Ishikawa (cell line): ENCODE measurements around the gene ANKRD62.

ENCODE experiments used
- CEBPB ChIP-seq: IDR thresholded peaks from 2 replicates; pipeline ENCODE4 v1.6.1; 2012
- CREB1 ChIP-seq: IDR thresholded peaks from 2 replicates; pipeline ENCODE4 v1.6.1; 2012; ENCODE audit warnings: low read depth
- EGR1 ChIP-seq: IDR thresholded peaks from 2 replicates; pipeline ENCODE4 v1.6.1; 2012
- EP300 ChIP-seq: IDR thresholded peaks from 2 replicates; pipeline ENCODE4 v1.6.1; 2012; ENCODE audit warnings: borderline replicate concordance
- FOXM1 ChIP-seq: IDR thresholded peaks from 2 replicates; pipeline ENCODE4 v1.6.1; 2012; ENCODE audit warnings: low read depth, borderline replicate concordance
- NFIC ChIP-seq: IDR thresholded peaks from 2 replicates; pipeline ENCODE4 v1.6.1; 2012
- RAD21 ChIP-seq: IDR thresholded peaks from 2 replicates; pipeline ENCODE4 v1.6.1; 2012; ENCODE audit warnings: low read depth
- REST ChIP-seq: IDR thresholded peaks from 2 replicates; pipeline ENCODE4 v1.6.1; 2012; ENCODE audit warnings: low read depth, mild to moderate bottlenecking
- TAF1 ChIP-seq: IDR thresholded peaks from 2 replicates; pipeline ENCODE4 v1.6.1; 2012; ENCODE audit warnings: low read depth, mild to moderate bottlenecking
- TCF12 ChIP-seq: IDR thresholded peaks from 2 replicates; pipeline ENCODE4 v1.6.1; 2012; ENCODE audit warnings: low read depth
- TEAD4 ChIP-seq: IDR thresholded peaks from 2 replicates; pipeline ENCODE4 v1.6.1; 2012
- YY1 ChIP-seq: IDR thresholded peaks from 2 replicates; pipeline ENCODE4 v1.6.1; 2012; ENCODE audit warnings: low read depth
- ZBTB7A ChIP-seq: IDR thresholded peaks from 2 replicates; pipeline ENCODE4 v1.6.1; 2012; ENCODE audit warnings: low read depth
- TF ChIP-seq, protein P1 (sequence below): IDR thresholded peaks from 2 replicates; pipeline ENCODE4 v1.6.1; 2012
- TF ChIP-seq, protein P2 (sequence below): IDR thresholded peaks from 2 replicates; pipeline ENCODE4 v1.6.1; 2012

Gene ANKRD62

DNA sequence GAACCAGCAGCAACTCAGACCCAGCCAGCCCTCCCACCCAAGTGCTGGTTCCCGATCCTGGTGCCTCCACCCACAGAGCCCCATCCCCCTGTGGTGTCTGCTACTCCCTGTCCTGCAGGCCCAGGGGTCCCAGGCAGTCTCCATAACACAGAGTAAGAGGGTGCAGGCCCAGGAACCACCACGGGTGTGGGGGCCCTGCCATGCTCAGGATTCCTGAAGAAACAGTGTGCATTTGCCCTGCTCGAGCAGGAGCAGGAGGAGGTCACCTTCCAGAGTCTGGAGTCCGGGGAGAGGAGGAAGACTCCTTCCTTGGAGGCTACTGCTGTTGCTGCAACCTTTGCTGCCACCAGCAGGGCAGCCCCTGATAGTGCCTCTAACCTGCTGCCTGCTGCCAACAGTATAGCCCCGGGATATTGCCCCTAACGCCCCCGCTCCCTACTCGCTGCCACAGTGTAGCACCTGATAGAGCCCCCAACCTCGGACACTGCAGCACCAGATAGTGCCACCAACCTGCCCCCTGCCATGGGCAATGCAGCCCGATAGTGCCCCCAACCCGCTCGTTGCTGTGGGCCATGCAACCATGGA lies 46.8 kb upstream of the ANKRD62 start:
- TF ChIP-seq, protein P1, sequence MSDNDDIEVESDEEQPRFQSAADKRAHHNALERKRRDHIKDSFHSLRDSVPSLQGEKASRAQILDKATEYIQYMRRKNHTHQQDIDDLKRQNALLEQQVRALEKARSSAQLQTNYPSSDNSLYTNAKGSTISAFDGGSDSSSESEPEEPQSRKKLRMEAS = no peak
- TF ChIP-seq RAD21 = peak; percentile 35; the same call in 1 of the 2 replicates

DNA sequence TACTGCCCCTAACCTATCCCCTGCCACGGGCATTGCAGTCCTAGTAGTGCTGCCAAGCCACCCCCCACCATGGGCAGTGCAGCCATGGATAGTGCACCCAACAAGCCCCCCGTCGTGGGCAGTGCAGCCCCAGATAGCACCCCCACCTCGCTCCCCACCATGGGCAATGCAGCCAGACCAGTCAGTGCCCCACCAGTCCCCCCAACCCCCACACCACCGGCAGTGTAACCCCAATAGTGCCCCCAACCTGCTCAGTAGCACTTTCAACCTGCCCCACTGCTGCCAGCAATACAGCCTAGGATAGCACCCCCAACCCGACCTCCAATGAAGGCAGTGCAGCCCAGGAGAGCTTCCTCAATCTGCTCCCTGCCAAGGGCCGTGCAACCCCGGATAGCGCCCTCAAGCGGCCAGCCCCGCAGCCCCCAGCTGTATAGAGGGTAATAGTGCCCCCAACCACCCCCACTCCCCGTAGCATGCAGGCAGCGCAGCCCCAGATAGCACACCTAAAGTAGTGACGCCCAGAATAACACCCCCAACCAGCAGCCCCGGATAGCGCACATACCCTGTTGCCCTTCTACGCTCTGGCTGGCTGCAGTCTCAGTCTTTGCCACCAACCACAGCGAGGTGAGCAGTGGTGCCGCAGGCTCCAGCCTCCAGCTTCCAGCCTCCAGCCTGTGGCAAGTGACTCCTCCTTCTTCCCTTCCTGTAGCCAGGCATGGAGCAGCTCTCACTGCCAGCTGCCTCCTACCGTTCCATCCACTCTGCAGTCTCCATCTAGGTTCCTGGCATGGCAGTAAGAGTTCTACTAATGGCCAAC lies 45.4 kb upstream of the ANKRD62 start:
- TF ChIP-seq, protein P1 = no peak
- TF ChIP-seq TAF1 (no peak), ZBTB7A (no peak), FOXM1 (no peak), TEAD4 (no peak), CEBPB (no peak), EGR1 (no peak), NFIC (no peak), EP300 (no peak), REST (no peak)
- TF ChIP-seq, protein P2, sequence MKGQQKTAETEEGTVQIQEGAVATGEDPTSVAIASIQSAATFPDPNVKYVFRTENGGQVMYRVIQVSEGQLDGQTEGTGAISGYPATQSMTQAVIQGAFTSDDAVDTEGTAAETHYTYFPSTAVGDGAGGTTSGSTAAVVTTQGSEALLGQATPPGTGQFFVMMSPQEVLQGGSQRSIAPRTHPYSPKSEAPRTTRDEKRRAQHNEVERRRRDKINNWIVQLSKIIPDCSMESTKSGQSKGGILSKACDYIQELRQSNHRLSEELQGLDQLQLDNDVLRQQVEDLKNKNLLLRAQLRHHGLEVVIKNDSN = no peak

GRCh38 chr18:12048827-12049175 lies 44.8 kb upstream of the ANKRD62 start:
- TF ChIP-seq, protein P1 = no peak
- TF ChIP-seq RAD21 (no peak), TCF12 (no peak), EGR1 (no peak), CEBPB (no peak), REST (no peak), TEAD4 (no peak), EP300 (no peak)

DNA sequence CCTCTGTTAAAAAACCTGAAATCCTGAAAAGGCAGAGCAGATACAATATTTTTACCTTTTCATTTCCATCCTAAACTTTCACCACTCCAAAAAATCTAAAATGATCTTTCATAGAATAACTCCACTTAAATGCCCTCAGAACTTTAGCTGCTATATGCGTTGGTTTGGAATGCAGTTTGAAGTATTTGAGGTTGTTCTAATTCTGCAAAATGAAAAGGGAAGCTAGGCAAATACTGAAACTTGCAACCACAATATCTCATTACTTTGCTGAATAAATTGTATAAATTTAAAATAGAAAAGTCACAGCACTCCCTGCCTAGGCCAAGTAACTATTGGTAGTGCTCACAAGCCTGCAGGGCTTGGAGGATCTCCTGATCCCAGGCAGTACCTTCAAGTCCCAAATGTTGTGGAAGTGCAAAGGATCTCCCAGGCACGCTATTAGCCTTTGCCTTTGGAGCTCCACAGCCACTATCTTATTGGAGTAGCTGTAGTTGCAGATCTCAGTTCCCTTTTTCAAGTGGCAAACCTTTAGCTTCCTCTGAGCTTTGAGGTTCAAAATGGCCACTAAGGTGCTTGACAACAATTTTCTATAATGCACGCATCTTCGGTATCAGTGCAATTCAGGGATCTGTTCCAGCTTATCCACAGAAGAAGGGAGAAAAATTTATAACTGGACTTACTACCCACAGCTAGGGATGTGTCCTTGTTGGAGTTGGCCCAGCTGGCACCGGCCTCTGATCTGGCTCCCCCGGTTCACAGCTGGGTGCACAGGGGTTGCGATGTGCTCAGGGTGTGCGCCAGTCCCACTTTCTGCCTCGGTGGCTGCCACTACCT lies 43.4 kb upstream of the ANKRD62 start:
- TF ChIP-seq NFIC (peak; percentile 81), ZBTB7A (no peak), EGR1 (no peak)

- TF ChIP-seq TEAD4 = no peak
- TF ChIP-seq YY1 = no peak
- TF ChIP-seq REST = no peak
- TF ChIP-seq RAD21 = no peak
- no peak for TF ChIP-seq TCF12
- no peak for TF ChIP-seq CREB1
- no peak for TF ChIP-seq CEBPB
- no peak for TF ChIP-seq TAF1
- no peak for TF ChIP-seq EP300
- TF ChIP-seq, protein P2 = no peak
- no peak for TF ChIP-seq FOXM1
- no peak for TF ChIP-seq ZBTB7A
- TF ChIP-seq NFIC = no peak
- TF ChIP-seq EGR1 = no peak
- TF ChIP-seq, protein P1 = no peak
These were observed 40.8 kb upstream of the ANKRD62 start for GRCh38 chr18:12052866-12053265.
